H9 (cell line): ENCODE results near the gene MYOF. TPM values are rescaled to one million over a fixed set of nuclear protein-coding genes. Genes with fewer than 3 reads are reported as not detected.

Experiments
- DNase-seq: peaks from one replicate; pipeline ENCODE4 v3.0.0-alpha.2; 2017
- H2AFZ ChIP-seq: one replicate; pipeline ENCODE4 v1.6.1; 2013; ENCODE audit warnings: mild to moderate bottlenecking, low read length, control low read depth, moderate library complexity
- H2AK5ac ChIP-seq: 2 replicates; pipeline ENCODE4 v1.6.1; 2013; ENCODE audit warnings: low read length, control low read depth, mixed read lengths; ENCODE audit not compliant: insufficient read length
- H2BK120ac ChIP-seq: one replicate; pipeline ENCODE4 v1.6.1; 2013; ENCODE audit warnings: low read depth, mild to moderate bottlenecking, low read length, control low read depth, inconsistent platforms; ENCODE audit not compliant: poor library complexity, severe bottlenecking
- H2BK12ac ChIP-seq: 2 replicates; pipeline ENCODE4 v1.6.1; 2013; ENCODE audit warnings: low read length, control low read depth, mixed read lengths, low read depth; ENCODE audit not compliant: insufficient read length
- H2BK15ac ChIP-seq: 2 replicates; pipeline ENCODE4 v1.6.1; 2013; ENCODE audit warnings: low read depth, low read length, control low read depth
- H2BK20ac ChIP-seq: one replicate; pipeline ENCODE4 v1.6.1; 2013; ENCODE audit warnings: low read depth, mild to moderate bottlenecking, low read length, control low read depth, inconsistent platforms; ENCODE audit not compliant: poor library complexity, severe bottlenecking
- H2BK5ac ChIP-seq: 2 replicates; pipeline ENCODE4 v1.6.1; 2013; ENCODE audit warnings: low read length, control low read depth, mixed read lengths; ENCODE audit not compliant: insufficient read length
- H3K14ac ChIP-seq: 2 replicates; pipeline ENCODE4 v1.6.1; 2013; ENCODE audit warnings: low read length, control low read depth; ENCODE audit not compliant: insufficient read depth
- H3K18ac ChIP-seq: 2 replicates; pipeline ENCODE4 v1.6.1; 2013; ENCODE audit warnings: low read depth, mild to moderate bottlenecking, mixed read lengths, low read length, control low read depth; ENCODE audit not compliant: insufficient read length
- H3K23ac ChIP-seq: 2 replicates; pipeline ENCODE4 v1.6.1; 2013; ENCODE audit warnings: low read length, control low read depth, mixed read lengths, low read depth; ENCODE audit not compliant: insufficient read length
- H3K23me2 ChIP-seq: 2 replicates; pipeline ENCODE4 v1.6.1; 2013; ENCODE audit warnings: low read depth, mild to moderate bottlenecking, mixed read lengths, low read length, control low read depth; ENCODE audit not compliant: insufficient read length, poor library complexity, severe bottlenecking
- H3K27ac ChIP-seq: 2 replicates; pipeline ENCODE4 v1.5.1; 2013; ENCODE audit warnings: low read length, control low read depth, mixed read lengths, low read depth; ENCODE audit not compliant: insufficient read length
- H3K27me3 ChIP-seq: 2 replicates; pipeline ENCODE4 v1.6.1; 2013; ENCODE audit warnings: low read length, control low read depth, inconsistent platforms; ENCODE audit not compliant: insufficient read depth
- H3K4ac ChIP-seq: 2 replicates; pipeline ENCODE4 v1.6.1; 2013; ENCODE audit warnings: low read depth, mild to moderate bottlenecking, control low read depth, inconsistent platforms, low read length, moderate library complexity
- H3K4me1 ChIP-seq: 2 replicates; pipeline ENCODE4 v1.6.1; 2013; ENCODE audit warnings: low read length, control low read depth, inconsistent platforms; ENCODE audit not compliant: insufficient read depth
- H3K4me2 ChIP-seq: 2 replicates; pipeline ENCODE4 v1.6.1; 2013; ENCODE audit warnings: low read length, control low read depth, mixed read lengths; ENCODE audit not compliant: insufficient read length, insufficient read depth
- H3K56ac ChIP-seq: 2 replicates; pipeline ENCODE4 v1.6.1; 2013; ENCODE audit warnings: low read depth, mild to moderate bottlenecking, mixed read lengths, low read length, control low read depth; ENCODE audit not compliant: insufficient read length
- H3K79me1 ChIP-seq: 2 replicates; pipeline ENCODE4 v1.6.1; 2013; ENCODE audit warnings: low read depth, mild to moderate bottlenecking, moderate library complexity, low read length, control low read depth, inconsistent platforms; ENCODE audit not compliant: insufficient read depth, poor library complexity, severe bottlenecking
- H3K79me2 ChIP-seq: 2 replicates; pipeline ENCODE4 v1.6.1; 2013; ENCODE audit warnings: low read length, control low read depth, inconsistent platforms; ENCODE audit not compliant: insufficient read depth
- H3K9ac ChIP-seq: 2 replicates; pipeline ENCODE4 v1.6.1; 2013; ENCODE audit warnings: low read length, control low read depth, mixed read lengths; ENCODE audit not compliant: insufficient read length; ENCODE audit errors: extremely low read depth
- H3K9me3 ChIP-seq: one replicate; pipeline ENCODE4 v1.6.1; 2013; ENCODE audit warnings: low read depth, low read length, inconsistent platforms; ENCODE audit not compliant: control insufficient read depth
- H3T11ph ChIP-seq: one replicate; pipeline ENCODE4 v1.6.1; 2013; ENCODE audit warnings: mild to moderate bottlenecking, low read length, control low read depth, inconsistent platforms
- H4K20me1 ChIP-seq: one replicate; pipeline ENCODE4 v1.6.1; 2013; ENCODE audit not compliant: control insufficient read depth, insufficient read length, insufficient read depth
- H4K5ac ChIP-seq: 2 replicates; pipeline ENCODE4 v1.6.1; 2013; ENCODE audit warnings: low read depth, mild to moderate bottlenecking, mixed read lengths, low read length, control low read depth; ENCODE audit not compliant: insufficient read length
- H4K8ac ChIP-seq: replicated peaks from 2 replicates; pipeline ENCODE4 v1.6.1; 2013; ENCODE audit warnings: low read length, control low read depth, mixed read lengths, low read depth; ENCODE audit not compliant: insufficient read length
- H4K91ac ChIP-seq: 2 replicates; pipeline ENCODE4 v1.6.1; 2013; ENCODE audit warnings: low read depth, mild to moderate bottlenecking, moderate library complexity, mixed read lengths, low read length, control low read depth; ENCODE audit not compliant: insufficient read length
- H3K27ac Mint-ChIP-seq, 3 experiments: 2 replicates in 2 of 3; 3 replicates in 1 of 3; pipeline ENCODE4 v1.8.0; 2020 to 2021; ENCODE audit warnings: mixed read lengths in 3 of 3, mild to moderate bottlenecking in 1 of 3, moderate library complexity in 1 of 3
- H3K27me3 Mint-ChIP-seq: 2 replicates; pipeline ENCODE4 v1.8.0; 2021; ENCODE audit warnings: low read depth, mild to moderate bottlenecking, moderate library complexity, mixed read lengths
- H3K36me3 Mint-ChIP-seq, 3 experiments: 2 replicates in 2 of 3; 3 replicates in 1 of 3; pipeline ENCODE4 v1.8.0; 2020 to 2021; ENCODE audit warnings: low read depth in 3 of 3, mixed read lengths in 3 of 3; ENCODE audit not compliant: insufficient read depth in 1 of 3
- H3K4me1 Mint-ChIP-seq, 2 experiments: 2 replicates each; pipeline ENCODE4 v1.8.0; 2020; ENCODE audit warnings: mixed read lengths in 2 of 2
- H3K4me3 Mint-ChIP-seq, 2 experiments: 2 replicates in 1 of 2; 3 replicates in 1 of 2; pipeline ENCODE4 v1.8.0; 2020 to 2021; ENCODE audit warnings: mild to moderate bottlenecking in 2 of 2, mixed read lengths in 2 of 2, moderate library complexity in 1 of 2
- H3K9me3 Mint-ChIP-seq, 2 experiments: 2 replicates in 1 of 2; 3 replicates in 1 of 2; pipeline ENCODE4 v1.8.0; 2020; ENCODE audit warnings: mild to moderate bottlenecking in 2 of 2, mixed read lengths in 2 of 2, moderate library complexity in 1 of 2
- WGBS: extraction: QIAGEN DNeasy Blood & Tissue Kit; methylation state at CpG from one replicate; pipeline ENCODE4 v1.1.7; 2013; ENCODE audit warnings: missing lambda C conversion rate, low lambda C conversion rate, mixed read lengths; ENCODE audit not compliant: insufficient read length; ENCODE audit errors: extremely low coverage; 5-methylcytosine and 5-hydroxymethylcytosine counted together
- total RNA-seq: library from RNA; stranded (reverse); gene quantifications from 2 replicates; pipeline ENCODE4 v1.2.1, GENCODE V29; 2021
- TF ChIP-seq, protein P1 (sequence below): fragments of 200-600 bp; sonication (generic); conservative IDR thresholded peaks from 3 replicates; pipeline ENCODE4 v1.8.0; 2021; ENCODE audit warnings: antibody characterized with exemption, mild to moderate bottlenecking

Gene MYOF
- total RNA-seq, 1 experiment from 2014 or later: 2.8 TPM

- Histone ChIP-seq H2BK5ac (no peak overlapping the region), H3K4me2 (no peak overlapping the region), H3K79me1 (no peaks in the 10 kb centered on the region), H3K14ac (no peak overlapping the region), H3K23me2 (no peaks in the 10 kb centered on the region), H3K27ac (no peak overlapping the region), H3K23ac (no peak overlapping the region), H4K5ac (no peak overlapping the region), H3K4ac (no peak overlapping the region), H3K56ac (no peak overlapping the region), H2BK20ac (no peak overlapping the region), H3K27me3 (no peaks in the 10 kb centered on the region), H2AFZ (no peak overlapping the region), H4K20me1 (no peaks in the 10 kb centered on the region), H4K8ac (no peak overlapping the region), H3K79me2 (no peaks in the 10 kb centered on the region), H3K4me1 (peaks cover 4% of the 10 kb centered on the region; the same call in 1 of the 2 replicates), H3K18ac (no peak overlapping the region), H2BK120ac (no peak overlapping the region), H2BK15ac (0 out of 2 replicates have a peak overlapping the region, but pooled peaks have one; percentile 52), H3K9me3 (no peaks in the 10 kb centered on the region), H3K9ac (no peak overlapping the region), H3T11ph (no peak overlapping the region), H2AK5ac (no peak overlapping the region), H2BK12ac (no peak overlapping the region), H4K91ac (no peak overlapping the region)
- DNase-seq: no peak
- TF ChIP-seq, protein P1, sequence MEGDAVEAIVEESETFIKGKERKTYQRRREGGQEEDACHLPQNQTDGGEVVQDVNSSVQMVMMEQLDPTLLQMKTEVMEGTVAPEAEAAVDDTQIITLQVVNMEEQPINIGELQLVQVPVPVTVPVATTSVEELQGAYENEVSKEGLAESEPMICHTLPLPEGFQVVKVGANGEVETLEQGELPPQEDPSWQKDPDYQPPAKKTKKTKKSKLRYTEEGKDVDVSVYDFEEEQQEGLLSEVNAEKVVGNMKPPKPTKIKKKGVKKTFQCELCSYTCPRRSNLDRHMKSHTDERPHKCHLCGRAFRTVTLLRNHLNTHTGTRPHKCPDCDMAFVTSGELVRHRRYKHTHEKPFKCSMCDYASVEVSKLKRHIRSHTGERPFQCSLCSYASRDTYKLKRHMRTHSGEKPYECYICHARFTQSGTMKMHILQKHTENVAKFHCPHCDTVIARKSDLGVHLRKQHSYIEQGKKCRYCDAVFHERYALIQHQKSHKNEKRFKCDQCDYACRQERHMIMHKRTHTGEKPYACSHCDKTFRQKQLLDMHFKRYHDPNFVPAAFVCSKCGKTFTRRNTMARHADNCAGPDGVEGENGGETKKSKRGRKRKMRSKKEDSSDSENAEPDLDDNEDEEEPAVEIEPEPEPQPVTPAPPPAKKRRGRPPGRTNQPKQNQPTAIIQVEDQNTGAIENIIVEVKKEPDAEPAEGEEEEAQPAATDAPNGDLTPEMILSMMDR: no peak
- peaks cover 0 to 2% of the 10 kb centered on the region in 2 experiments; a peak in 2 of 5 replicates for H3K9me3 Mint-ChIP-seq
- no CpG with 5 or more reads among the region's 1 CpG for WGBS
- peaks cover 0 to 2% (median 1%) of the 10 kb centered on the region in 3 experiments; a peak in 3 of 7 replicates for H3K36me3 Mint-ChIP-seq
- H3K27me3 Mint-ChIP-seq: no peaks in the 10 kb centered on the region
- H3K27ac Mint-ChIP-seq: no peak overlapping the region
- H3K4me1 Mint-ChIP-seq: peaks cover 17 to 25% of the 10 kb centered on the region in 2 experiments
- H3K4me3 Mint-ChIP-seq: no peak overlapping the region
Observed at GRCh38 chr10:93364966-93365365, 117.2 kb downstream of the MYOF start.
